CD14-positive monocyte (primary cell): ENCODE results near the gene TBX6. TPM values are rescaled to one million over a fixed set of nuclear protein-coding genes. Genes with fewer than 3 reads are reported as not detected.

Experiments
- DNase-seq, 3 donors: peaks; one replicate each; pipeline ENCODE4 v3.0.0-alpha.2; 2011 to 2022
- H2AFZ ChIP-seq: 2 replicates; pipeline ENCODE4 v1.6.0; 2012; ENCODE audit warnings: mild to moderate bottlenecking, low read depth, low read length, inconsistent platforms; ENCODE audit not compliant: insufficient read depth, poor library complexity, severe bottlenecking
- H3K27ac ChIP-seq, 2 donors: 1 replicate in 1 of 2; 2 replicates in 1 of 2; pipeline ENCODE4 v1.5.1; 2012 to 2013; ENCODE audit warnings: low read length in 2 of 2, control low read depth in 1 of 2, inconsistent platforms in 1 of 2, low read depth in 1 of 2, mild to moderate bottlenecking in 1 of 2
- H3K27me3 ChIP-seq, 2 donors: one replicate each; pipeline versions ENCODE4 v1.6.0 to v1.6.1; 2011 to 2013; ENCODE audit warnings: low read length in 2 of 2; ENCODE audit not compliant: control insufficient read depth in 2 of 2, insufficient read depth in 2 of 2
- H3K36me3 ChIP-seq, 2 donors: replicated peaks in 1 of 2; 1 replicate in 1 of 2; 2 replicates in 1 of 2; pipeline versions ENCODE4 v1.5.1 to v1.6.1; 2012 to 2013; ENCODE audit warnings: low read length in 2 of 2, control low read depth in 1 of 2, inconsistent platforms in 1 of 2, mild to moderate bottlenecking in 1 of 2; ENCODE audit not compliant: insufficient read depth in 2 of 2, control insufficient read depth in 1 of 2
- H3K4me1 ChIP-seq, 2 donors: 1 replicate in 1 of 2; 2 replicates in 1 of 2; pipeline versions ENCODE4 v1.5.1 to v1.6.1; 2012 to 2013; ENCODE audit warnings: low read length in 2 of 2, control low read depth in 1 of 2, inconsistent platforms in 1 of 2, mild to moderate bottlenecking in 1 of 2, moderate library complexity in 1 of 2; ENCODE audit not compliant: insufficient read depth in 2 of 2, control insufficient read depth in 1 of 2
- H3K4me2 ChIP-seq: replicated peaks from 2 replicates; pipeline ENCODE3; 2012; ENCODE audit warnings: low read length, moderate library complexity, mild to moderate bottlenecking; ENCODE audit not compliant: poor library complexity, severe bottlenecking; ENCODE audit errors: extremely low read depth
- H3K4me3 ChIP-seq, 3 experiments: fragments of 200-600 bp in 1 of 3; sonication (generic) in 1 of 3; replicated peaks in 1 of 3; 1 replicate in 2 of 3; 2 replicates in 1 of 3; pipeline ENCODE4 v1.5.1; 2011 to 2013; ENCODE audit warnings: low read length in 3 of 3, mild to moderate bottlenecking in 3 of 3, control low read depth in 2 of 3, low read depth in 2 of 3, inconsistent platforms in 1 of 3, moderate library complexity in 1 of 3
- H3K79me2 ChIP-seq: 2 replicates; pipeline ENCODE4 v1.6.0; 2012; ENCODE audit warnings: mild to moderate bottlenecking, control low read depth, inconsistent platforms, low read length, moderate library complexity; ENCODE audit not compliant: insufficient read depth
- H3K9ac ChIP-seq: 2 replicates; pipeline ENCODE4 v1.6.0; 2017; ENCODE audit warnings: low read length, mild to moderate bottlenecking; ENCODE audit not compliant: insufficient read depth, poor library complexity, severe bottlenecking
- H3K9me3 ChIP-seq, 2 donors: replicated peaks in 1 of 2; 1 replicate in 1 of 2; 2 replicates in 1 of 2; pipeline versions ENCODE4 v1.5.1 to v1.6.1; 2012 to 2013; ENCODE audit warnings: low read length in 2 of 2, control low read depth in 1 of 2; ENCODE audit not compliant: control insufficient read depth in 1 of 2, insufficient read depth in 1 of 2
- H4K20me1 ChIP-seq: 2 replicates; pipeline ENCODE4 v1.6.0; 2012; ENCODE audit warnings: mild to moderate bottlenecking, low read length, control low read depth, moderate library complexity; ENCODE audit not compliant: insufficient read depth
- H3K27ac Mint-ChIP-seq, 7 donors: one replicate each; pipeline ENCODE4 v1.8.0; 2020; ENCODE audit warnings: mild to moderate bottlenecking in 7 of 7, mixed read lengths in 7 of 7, moderate library complexity in 6 of 7, inconsistent platforms in 2 of 7
- H3K27me3 Mint-ChIP-seq, 3 donors: one replicate each; pipeline ENCODE4 v1.8.0; 2021 to 2022; ENCODE audit warnings: low read depth in 3 of 3, mild to moderate bottlenecking in 3 of 3, mixed read lengths in 3 of 3, moderate library complexity in 3 of 3, inconsistent platforms in 1 of 3
- H3K36me3 Mint-ChIP-seq, 2 donors: one replicate each; pipeline ENCODE4 v1.8.0; 2020; ENCODE audit warnings: mixed read lengths in 2 of 2, inconsistent platforms in 1 of 2, mild to moderate bottlenecking in 1 of 2
- H3K4me1 Mint-ChIP-seq: one replicate; pipeline ENCODE4 v1.8.0; 2020; ENCODE audit warnings: mild to moderate bottlenecking, mixed read lengths
- H3K4me3 Mint-ChIP-seq, 2 donors: one replicate each; pipeline ENCODE4 v1.8.0; 2020; ENCODE audit warnings: mild to moderate bottlenecking in 2 of 2, mixed read lengths in 2 of 2, moderate library complexity in 1 of 2
- H3K9me3 Mint-ChIP-seq, 7 donors: one replicate each; pipeline ENCODE4 v1.8.0; 2020 to 2022; ENCODE audit warnings: mixed read lengths in 7 of 7, mild to moderate bottlenecking in 6 of 7, moderate library complexity in 6 of 7, inconsistent platforms in 2 of 7
- CTCF ChIP-seq: fragments of 200-600 bp; IDR thresholded peaks from one replicate; pipeline ENCODE4 v1.8.0; 2022; ENCODE audit warnings: antibody characterized with exemption, mild to moderate bottlenecking
- WGBS: methylation state at CpG from one replicate; pipeline ENCODE4 v1.1.5; 2013; ENCODE audit warnings: missing lambda C conversion rate; ENCODE audit not compliant: insufficient coverage; 5-methylcytosine and 5-hydroxymethylcytosine counted together
- intact Hi-C, 2 donors: fragments of 100-400 bp; cut with micrococcal nuclease; formaldehyde crosslinking; loops; one replicate each; pipeline versions ENCODE4 v1.15.0 to v1.15.1; 2023
- polyA plus RNA-seq, 3 donors: library from polyadenylated mRNA; depleted of rRNA in 1 of 3; unstranded in 2 of 3; stranded (reverse) in 1 of 3; fragments of 300-500 nt in 2 of 3; fragments of >200 nt in 1 of 3; fragmentation: Illumina TruSeq in 2 of 3; gene quantifications; 1 replicate in 2 of 3; 2 replicates in 1 of 3; pipeline ENCODE4 v1.2.3, GENCODE V29; 2012 to 2021

Gene TBX6
- polyA plus RNA-seq, 3 donors: 0.10 to 0.65 (median 0.11) TPM

DNA sequence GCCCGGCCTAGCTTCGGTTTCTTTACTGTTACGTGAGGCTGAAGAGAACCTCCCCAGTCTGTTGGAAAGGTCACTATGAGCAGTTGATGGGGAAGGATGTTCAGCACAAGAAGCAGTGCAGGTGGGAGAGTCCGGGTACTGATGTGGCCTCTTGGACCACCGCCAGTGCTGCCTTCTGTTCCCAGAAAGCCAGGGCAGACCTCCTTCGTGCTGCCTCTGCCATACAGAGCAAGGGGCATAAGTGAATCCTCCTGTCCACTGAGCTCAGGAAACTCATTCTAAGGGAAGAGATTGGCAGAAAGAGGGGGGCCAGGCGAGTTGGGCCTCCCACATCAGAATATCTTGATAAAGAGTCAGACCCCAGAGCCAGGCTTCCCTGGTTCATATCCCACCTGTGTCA is 12.2 kb downstream of the TBX6 start:
- H3K36me3 Mint-ChIP-seq: peaks cover 67 to 75% of the 10 kb centered on the region in 2 donors
- 95% methylated on average over 5 of the region's 7 CpGs for WGBS
- Histone ChIP-seq H3K4me1 (peaks cover 24 to 35% of the 10 kb centered on the region in 2 donors), H3K4me3 (no peak overlapping the region), H3K27me3 (no peaks in the 10 kb centered on the region), H2AFZ (no peak overlapping the region), H3K9ac (no peak overlapping the region), H3K36me3 (peaks cover 61 to 72% of the 10 kb centered on the region in 2 donors), H3K4me2 (no peak overlapping the region), H3K27ac (peak overlapping the region in 1 of 2 donors; percentile 36), H3K9me3 (no peaks in the 10 kb centered on the region), H4K20me1 (peaks cover 72% of the 10 kb centered on the region), H3K79me2 (peaks cover 58% of the 10 kb centered on the region)
- peaks cover 35% of the 10 kb centered on the region for H3K4me1 Mint-ChIP-seq
- no peak overlapping the region for H3K27ac Mint-ChIP-seq
- TF ChIP-seq CTCF: no peak
- DNase-seq: no peak
- peaks cover 0 to 1% (median 0%) of the 10 kb centered on the region in 3 donors for H3K27me3 Mint-ChIP-seq
- intact Hi-C loops: no loop called here
- H3K9me3 Mint-ChIP-seq: peaks cover 0 to 2% (median 0%) of the 10 kb centered on the region in 7 donors
- no peak overlapping the region for H3K4me3 Mint-ChIP-seq

DNA sequence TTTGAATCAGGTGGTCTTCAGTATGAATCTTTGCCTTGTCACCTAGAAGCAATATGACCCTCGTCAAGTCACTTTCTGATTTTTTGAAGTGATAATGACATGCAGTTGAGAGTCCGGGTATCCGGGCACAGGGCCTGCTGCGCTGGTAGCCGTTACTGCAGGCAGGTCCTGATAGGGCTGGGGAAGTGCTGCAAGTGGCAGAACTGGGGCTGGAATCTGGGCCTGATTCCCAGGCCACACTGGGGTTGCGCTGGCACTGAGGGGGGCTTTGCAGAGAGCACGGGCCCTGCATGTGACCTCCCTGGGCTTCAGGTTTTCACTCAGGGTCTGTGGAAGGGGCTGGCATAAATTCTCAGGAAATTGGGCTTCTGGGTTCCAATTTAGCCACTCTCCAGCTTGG is 13.0 kb downstream of the TBX6 start:
- H3K4me1 Mint-ChIP-seq: peaks cover 31% of the 10 kb centered on the region
- Histone ChIP-seq H3K9me3 (no peaks in the 10 kb centered on the region), H3K36me3 (peaks cover 53 to 65% of the 10 kb centered on the region in 2 donors), H3K27me3 (no peaks in the 10 kb centered on the region), H3K9ac (no peak overlapping the region), H3K4me1 (peaks cover 24 to 39% of the 10 kb centered on the region in 2 donors), H4K20me1 (peaks cover 69% of the 10 kb centered on the region), H3K4me2 (no peak overlapping the region), H3K79me2 (peaks cover 52% of the 10 kb centered on the region), H3K27ac (peak overlapping the region in 1 of 2 donors; percentile 92), H2AFZ (no peak overlapping the region), H3K4me3 (no peak overlapping the region)
- peak overlapping the region in 4 of 7 donors; percentile 8 to 96 (median 38) for H3K27ac Mint-ChIP-seq
- H3K9me3 Mint-ChIP-seq: peaks cover 0 to 2% (median 0%) of the 10 kb centered on the region in 7 donors
- intact Hi-C loops: no loop called here
- TF ChIP-seq CTCF: no peak
- peaks cover 61 to 68% of the 10 kb centered on the region in 2 donors for H3K36me3 Mint-ChIP-seq
- no peak for DNase-seq
- no peak overlapping the region for H3K4me3 Mint-ChIP-seq
- 99% methylated on average over 7 of the region's 7 CpGs for WGBS
- H3K27me3 Mint-ChIP-seq: peaks cover 0 to 1% (median 0%) of the 10 kb centered on the region in 3 donors
